GM12874 (cell line): ENCODE results near the gene AP1B1.

Experiments used
- CTCF ChIP-seq: IDR thresholded peaks from 2 replicates; pipeline ENCODE4 v1.5.1; 2011; ENCODE audit warnings: low read depth, mild to moderate bottlenecking, control low read depth, low read length, moderate library complexity; ENCODE audit not compliant: insufficient read depth

AP1B1 gene

GRCh38 chr22:29380856-29381255 is 7.5 kb downstream of the AP1B1 start:
- no peak for TF ChIP-seq CTCF

- no peak for TF ChIP-seq CTCF
Measured at GRCh38 chr22:29380032-29380781, 8.2 kb downstream of the AP1B1 start.

- no peak for TF ChIP-seq CTCF
Measured at GRCh38 chr22:29379258-29379657, 9.1 kb downstream of the AP1B1 start.

GRCh38 chr22:29377979-29378378 is 10.4 kb downstream of the AP1B1 start:
- TF ChIP-seq CTCF, result no peak

GRCh38 chr22:29375398-29376076 is 12.8 kb downstream of the AP1B1 start:
- TF ChIP-seq CTCF, result no peak

- TF ChIP-seq CTCF, result no peak
Measured at GRCh38 chr22:29374401-29374800, 14.0 kb downstream of the AP1B1 start.

GRCh38 chr22:29370537-29370936 is 17.8 kb downstream of the AP1B1 start:
- TF ChIP-seq CTCF, result no peak
